Adipose tissue (tissue), 3 donors: ENCODE measurements around the gene RNU1-3. TPM values are rescaled to one million over a fixed set of nuclear protein-coding genes. Genes with fewer than 3 reads are reported as not detected.
"Not testable (repeated sequence)": the region's sequence is repeated elsewhere in the genome, so short reads cannot be mapped to it uniquely, and the experiment has no call there.

Source experiments
- H3K27ac ChIP-seq: one replicate; pipeline ENCODE4 v1.5.1; 2013; ENCODE audit warnings: low read depth, low read length
- WGBS, 3 donors: extraction: QIAGEN DNeasy Blood & Tissue Kit; methylation state at CpG; one replicate each; pipeline ENCODE4 v1.1.7; 2013; 5-methylcytosine and 5-hydroxymethylcytosine counted together
- polyA plus RNA-seq, 3 donors: library from polyadenylated mRNA; stranded (reverse); fragments of 200-250 nt; gene quantifications; one replicate each; pipeline ENCODE4 v1.2.3, GENCODE V29; 2013
- donor health status: healthy with polysubstance abuse.
- donor health status: Bipolar disorder and iron deficiency.
- donor health status: healthy.

The RNU1-3 gene
- polyA plus RNA-seq, 3 donors, result not detected

- WGBS, 3 donors, result 17 to 27% (median 24%) methylated on average over 12 of the region's 12 CpGs
- H3K27ac ChIP-seq, result not testable (repeated sequence)
These were observed 23.1 kb downstream of the RNU1-3 start for GRCh38 chr1:16643476-16644192.

GRCh38 chr1:16643001-16643411 lies 23.7 kb downstream of the RNU1-3 start:
- H3K27ac ChIP-seq, result not testable (repeated sequence)
- WGBS, 3 donors, result 85 to 91% (median 88%) methylated on average over 4 of the region's 4 CpGs

- 62 to 78% (median 75%) methylated on average over 6 to 9 of the region's 9 CpGs for WGBS, 3 donors
- H3K27ac ChIP-seq, result not testable (repeated sequence)
These were observed 24.5 kb downstream of the RNU1-3 start for GRCh38 chr1:16642025-16642966.

- WGBS, 3 donors, result 88 to 95% (median 95%) methylated on average over 8 of the region's 8 CpGs
- H3K27ac ChIP-seq, result not testable (repeated sequence)
These were observed 25.4 kb downstream of the RNU1-3 start for GRCh38 chr1:16641159-16641975.

- not testable (repeated sequence) for H3K27ac ChIP-seq
- 72 to 82% (median 79%) methylated on average over 11 of the region's 11 CpGs for WGBS, 3 donors
These were observed 27.4 kb downstream of the RNU1-3 start for GRCh38 chr1:16639091-16640031.

- not testable (repeated sequence) for H3K27ac ChIP-seq
- WGBS, 3 donors, result 87 to 94% (median 91%) methylated on average over 6 of the region's 6 CpGs
These were observed 28.6 kb downstream of the RNU1-3 start for GRCh38 chr1:16637941-16638778.

- 85 to 90% (median 90%) methylated on average over 10 of the region's 10 CpGs for WGBS, 3 donors
- not testable (repeated sequence) for H3K27ac ChIP-seq
These were observed 30.1 kb downstream of the RNU1-3 start for GRCh38 chr1:16636551-16637195.

GRCh38 chr1:16635959-16636358 lies 30.8 kb downstream of the RNU1-3 start:
- WGBS, 3 donors, result 93 to 97% (median 96%) methylated on average over 5 of the region's 5 CpGs
- not testable (repeated sequence) for H3K27ac ChIP-seq

- not testable (repeated sequence) for H3K27ac ChIP-seq
- WGBS, 3 donors, result 94 to 96% (median 96%) methylated on average over 6 of the region's 6 CpGs
These were observed 33.0 kb downstream of the RNU1-3 start for GRCh38 chr1:16633540-16634282.

GRCh38 chr1:16632044-16632850 lies 34.5 kb downstream of the RNU1-3 start:
- H3K27ac ChIP-seq, result not testable (repeated sequence)
- WGBS, 3 donors, result 90 to 97% (median 95%) methylated on average over 14 of the region's 14 CpGs

GRCh38 chr1:16631248-16632043 lies 35.3 kb downstream of the RNU1-3 start:
- WGBS, 3 donors, result 88 to 95% (median 90%) methylated on average over 20 of the region's 20 CpGs
- H3K27ac ChIP-seq, result no peak overlapping the region

- WGBS, 3 donors, result 91 to 94% (median 93%) methylated on average over 36 of the region's 36 CpGs
- H3K27ac ChIP-seq, result no peak overlapping the region
These were observed 36.0 kb downstream of the RNU1-3 start for GRCh38 chr1:16630661-16631247.

GRCh38 chr1:16629916-16630530 lies 36.7 kb downstream of the RNU1-3 start:
- not testable (repeated sequence) for H3K27ac ChIP-seq
- 94 to 96% (median 96%) methylated on average over 21 of the region's 21 CpGs for WGBS, 3 donors
